ENCODE measurements around the gene KLHL10. TPM values are rescaled to one million over a fixed set of nuclear protein-coding genes. Genes with fewer than 3 reads are reported as not detected.
"Not testable (repeated sequence)": the region's sequence is repeated elsewhere in the genome, so short reads cannot be mapped to it uniquely, and the experiment has no call there.

Gene KLHL10
- polyA plus RNA-seq, 3 donors from 2014 or later, result 0.15 TPM; not detected in 2

DNA sequence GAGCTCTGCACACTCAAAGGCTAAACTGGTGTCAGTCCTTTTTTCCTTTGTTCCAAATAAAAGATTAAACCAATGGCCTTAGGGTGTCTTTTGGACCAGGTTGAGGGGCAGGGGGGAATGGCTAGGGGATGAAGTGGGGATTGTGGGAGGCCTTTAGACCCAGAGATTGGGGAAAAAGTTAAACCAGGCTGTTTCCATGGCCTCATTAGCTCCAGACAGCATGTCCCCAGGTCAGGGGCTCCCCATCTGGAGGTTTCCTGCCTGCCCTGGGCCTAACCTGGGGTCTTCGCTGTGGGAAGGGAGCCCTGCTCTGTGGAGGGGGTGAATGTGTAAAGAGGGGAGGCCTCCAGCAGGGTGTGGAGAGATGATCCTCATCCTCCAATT lies 14.5 kb upstream of the KLHL10 start:
- no peak for DNase-seq
- no peaks in the 10 kb centered on the region for H3K4me1 Mint-ChIP-seq
- H3K9me3 Mint-ChIP-seq, result no peaks in the 10 kb centered on the region
- H3K27me3 Mint-ChIP-seq (ENCODE audit: low read depth in 3 of 3), result peaks cover 0 to 2% (median 1%) of the 10 kb centered on the region in 3 donors
- no peak overlapping the region for H3K4me3 Mint-ChIP-seq
- no peak overlapping the region for H3K27ac Mint-ChIP-seq
- H3K36me3 Mint-ChIP-seq, result peaks cover 0 to 3% (median 0%) of the 10 kb centered on the region in 3 donors

DNA sequence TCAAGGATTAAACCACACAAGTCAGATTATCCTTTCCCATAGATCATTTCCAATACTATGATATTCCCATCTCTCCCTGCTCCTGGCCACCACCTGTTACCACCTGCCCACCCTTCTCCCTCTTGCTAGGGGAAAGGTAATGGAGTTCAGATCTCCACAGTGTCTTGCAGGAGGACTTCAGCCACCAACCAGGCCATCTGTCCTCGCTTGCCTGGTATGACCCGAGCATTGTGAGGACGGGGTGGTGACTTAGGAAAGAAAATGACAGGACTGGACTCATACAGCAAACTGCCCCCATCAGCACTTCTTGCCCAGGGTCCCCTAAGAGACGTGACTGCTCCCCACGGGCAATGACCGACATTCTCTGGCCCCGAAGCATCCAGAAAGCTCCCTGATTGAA lies 14.0 kb upstream of the KLHL10 start:
- Mint-ChIP-seq H3K4me3 (no peak overlapping the region), H3K27me3 (ENCODE audit: low read depth in 3 of 3) (peaks cover 0 to 2% (median 1%) of the 10 kb centered on the region in 3 donors), H3K36me3 (peaks cover 0 to 3% (median 0%) of the 10 kb centered on the region in 3 donors), H3K27ac (no peak overlapping the region), H3K4me1 (no peaks in the 10 kb centered on the region), H3K9me3 (no peaks in the 10 kb centered on the region)
- no peak for DNase-seq

DNA sequence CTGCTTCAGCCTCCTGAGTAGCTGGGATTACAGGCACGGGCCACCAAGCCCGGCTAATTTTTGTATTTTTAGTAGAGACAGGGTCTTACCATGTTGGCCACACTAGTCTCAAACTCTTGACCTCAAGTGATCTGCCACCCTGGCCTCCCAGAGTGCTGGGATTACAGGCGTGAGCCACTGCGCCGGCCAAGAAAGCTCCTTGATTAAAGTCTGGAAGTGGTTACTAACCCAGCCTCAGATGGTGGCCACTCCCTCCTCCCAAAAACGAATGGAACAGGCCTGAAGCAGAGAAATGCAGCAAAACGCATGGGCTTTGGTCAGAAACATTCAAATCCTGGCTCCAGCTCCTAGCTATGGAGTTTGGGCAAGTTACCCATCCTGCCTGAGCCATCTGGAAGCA lies 13.5 kb upstream of the KLHL10 start:
- Mint-ChIP-seq H3K4me3 (no peak overlapping the region), H3K27ac (no peak overlapping the region), H3K36me3 (peaks cover 0 to 6% (median 0%) of the 10 kb centered on the region in 3 donors), H3K9me3 (no peaks in the 10 kb centered on the region), H3K4me1 (no peaks in the 10 kb centered on the region), H3K27me3 (ENCODE audit: low read depth in 3 of 3) (peaks cover 0 to 2% (median 1%) of the 10 kb centered on the region in 3 donors)
- DNase-seq, result no peak

DNA sequence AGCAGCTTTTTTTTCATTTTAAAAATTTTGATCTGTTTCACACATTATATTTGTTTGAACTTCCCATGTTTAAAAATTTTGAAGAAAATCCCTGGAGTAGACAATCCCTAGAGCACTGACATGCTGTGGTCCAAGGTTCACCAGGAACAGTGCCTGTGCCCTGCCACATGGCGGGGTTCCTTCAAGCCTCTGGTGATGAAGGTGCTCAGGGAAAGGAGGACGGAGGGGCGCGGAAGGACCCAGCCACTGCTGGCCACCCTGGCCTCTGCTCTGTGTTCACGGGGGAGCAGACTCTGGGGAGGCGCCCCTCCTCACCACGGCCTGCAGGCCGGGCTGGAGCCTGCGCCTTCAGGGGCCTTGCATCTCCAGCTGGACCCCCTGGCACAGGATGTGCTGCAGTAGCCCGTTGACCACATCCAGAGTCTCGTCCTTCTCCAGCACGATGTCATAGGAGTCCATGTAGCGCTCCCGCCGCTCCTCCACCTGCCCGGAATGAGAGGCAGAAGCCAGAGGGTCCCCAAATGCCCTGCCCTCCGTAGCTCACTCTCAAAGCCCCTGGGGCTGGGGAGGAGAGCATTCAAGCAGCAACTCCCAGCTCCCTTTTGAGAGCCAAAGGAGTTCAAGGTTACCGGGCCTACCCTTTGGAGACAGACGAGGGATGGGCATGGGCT lies 12.3 kb upstream of the KLHL10 start:
- Mint-ChIP-seq H3K27ac (no peak overlapping the region), H3K4me3 (no peak overlapping the region), H3K4me1 (no peaks in the 10 kb centered on the region), H3K9me3 (no peaks in the 10 kb centered on the region), H3K36me3 (peaks cover 0 to 6% (median 0%) of the 10 kb centered on the region in 3 donors), H3K27me3 (ENCODE audit: low read depth in 3 of 3) (peaks cover 0 to 2% (median 1%) of the 10 kb centered on the region in 3 donors)
- DNase-seq, result no peak

DNA sequence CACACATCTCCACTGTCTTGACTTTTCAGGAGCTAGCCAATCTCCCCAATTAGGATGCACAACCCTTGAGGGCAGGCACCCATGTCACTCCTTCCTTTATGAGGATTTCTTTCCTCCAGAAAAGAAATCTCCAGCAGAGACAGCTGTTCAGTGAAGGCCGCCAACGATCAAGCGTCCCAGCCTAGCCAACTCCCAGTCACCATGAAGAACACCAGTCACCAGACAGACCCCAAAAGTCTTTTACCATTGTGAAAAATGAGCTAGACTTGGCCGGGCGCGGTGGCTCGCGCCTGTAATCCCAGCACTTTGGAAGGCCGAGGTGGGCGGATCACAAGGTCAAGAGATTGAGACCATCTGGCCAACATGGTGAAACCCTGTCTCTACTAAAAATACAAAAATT lies 7.7 kb upstream of the KLHL10 start:
- H3K27me3 Mint-ChIP-seq (ENCODE audit: low read depth in 3 of 3); H3K4me3 Mint-ChIP-seq; H3K9me3 Mint-ChIP-seq: not testable (repeated sequence)

DNA sequence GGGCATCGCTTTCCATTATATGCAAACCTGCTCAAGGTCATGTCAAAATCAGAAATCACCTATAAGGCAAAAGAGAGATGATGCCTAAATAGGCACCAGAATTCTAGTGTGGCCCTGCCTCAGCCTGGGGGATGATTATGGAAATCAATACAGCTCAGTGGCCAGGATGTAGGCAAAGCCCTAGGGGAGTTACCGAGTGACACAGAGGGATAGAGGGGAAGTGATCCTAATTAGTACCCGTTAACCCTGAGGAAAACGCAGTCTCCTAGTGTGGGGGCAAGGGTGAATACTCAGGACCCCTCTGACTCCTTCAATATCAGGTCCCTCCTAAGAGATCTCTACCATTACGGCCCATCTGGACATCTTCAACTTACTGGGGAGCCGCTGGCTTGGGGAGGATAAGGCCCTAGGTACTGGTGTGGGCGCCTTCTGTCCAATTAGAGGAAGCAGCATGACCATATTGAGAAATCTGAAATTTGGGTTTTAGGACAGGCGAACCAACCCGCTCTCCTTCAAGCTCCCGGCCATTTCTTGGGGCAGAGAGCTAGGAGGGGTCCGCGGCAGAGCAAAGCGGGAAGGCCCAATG lies 2.3 kb upstream of the KLHL10 start:
- peaks cover 2 to 4% (median 3%) of the 10 kb centered on the region in 3 donors for H3K27me3 Mint-ChIP-seq (ENCODE audit: low read depth in 3 of 3)
- peak overlapping the region in 1 of 6 donors; percentile 40 for H3K27ac Mint-ChIP-seq
- no peaks in the 10 kb centered on the region for H3K9me3 Mint-ChIP-seq
- H3K4me1 Mint-ChIP-seq, result peaks cover 12 to 19% of the 10 kb centered on the region in 2 donors
- DNase-seq, result no peak
- H3K4me3 Mint-ChIP-seq, result peak overlapping the region; percentile 83 to 86 (median 84)
- peaks cover 0 to 7% (median 0%) of the 10 kb centered on the region in 3 donors for H3K36me3 Mint-ChIP-seq

More for the DNA sequence above, 7.7 kb upstream of the KLHL10 start:
- peaks cover 0 to 13% (median 0%) of the 10 kb centered on the region in 3 donors for H3K36me3 Mint-ChIP-seq
- not testable (repeated sequence) for DNase-seq, H3K4me1 Mint-ChIP-seq, H3K27ac Mint-ChIP-seq

DNA sequence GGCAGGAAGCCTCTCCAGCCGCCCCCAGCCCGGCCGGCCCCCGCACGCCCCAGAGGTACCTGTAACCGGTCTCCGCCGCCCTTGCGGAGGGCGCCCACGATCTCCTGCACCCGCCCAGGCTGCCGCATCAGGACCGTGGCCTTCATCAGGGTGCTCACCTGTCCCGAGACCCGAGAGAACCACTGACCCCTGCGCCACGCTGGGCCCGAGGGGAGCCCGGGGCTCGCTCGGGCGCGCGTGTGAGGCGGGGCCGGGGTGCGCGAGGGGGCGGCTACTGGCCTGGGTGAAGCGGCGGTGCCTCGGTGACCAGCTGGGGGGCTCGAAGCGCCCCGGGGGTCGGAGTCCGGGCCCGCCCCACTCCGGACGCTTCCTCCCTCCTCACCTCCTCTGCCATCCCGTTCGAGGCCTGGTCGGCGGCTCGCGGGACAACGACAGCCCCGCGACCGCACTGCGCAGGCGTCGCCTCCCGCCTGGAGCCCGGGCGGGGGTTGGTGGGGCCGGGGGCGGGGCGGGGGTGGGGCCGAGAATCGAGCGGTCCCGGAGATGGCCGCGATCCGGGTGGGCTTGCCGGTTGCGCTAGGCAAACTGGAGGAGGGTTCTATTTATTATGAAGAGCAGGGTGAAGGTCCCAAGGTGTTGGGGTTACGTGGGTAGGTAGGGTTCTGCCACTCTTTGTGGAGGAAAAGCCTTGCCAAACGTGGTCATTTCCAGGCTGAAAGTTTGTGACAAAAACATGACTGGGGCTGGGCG lies 1.6 kb upstream of the KLHL10 start, which contains the start of gene NT5C3B:
NT5C3B (minus strand) TSS at position 433 of the 750 bp plus-strand sequence; CDS start at position 394, 39 bp downstream.
- H3K9me3 Mint-ChIP-seq, result no peaks in the 10 kb centered on the region
- peaks cover 0 to 4% (median 0%) of the 10 kb centered on the region in 3 donors for H3K36me3 Mint-ChIP-seq
- H3K27ac Mint-ChIP-seq, result peak within 1 kb of the TSS in 1 of 6 donors; percentile 56
- peaks cover 2 to 4% (median 3%) of the 10 kb centered on the region in 3 donors for H3K27me3 Mint-ChIP-seq (ENCODE audit: low read depth in 3 of 3)
- peak within 1 kb of the TSS; percentile 83 to 86 (median 84) for H3K4me3 Mint-ChIP-seq
- peak; percentile 24 to 57 (median 39) for DNase-seq
- H3K4me1 Mint-ChIP-seq, result peaks cover 12 to 19% of the 10 kb centered on the region in 2 donors

DNA sequence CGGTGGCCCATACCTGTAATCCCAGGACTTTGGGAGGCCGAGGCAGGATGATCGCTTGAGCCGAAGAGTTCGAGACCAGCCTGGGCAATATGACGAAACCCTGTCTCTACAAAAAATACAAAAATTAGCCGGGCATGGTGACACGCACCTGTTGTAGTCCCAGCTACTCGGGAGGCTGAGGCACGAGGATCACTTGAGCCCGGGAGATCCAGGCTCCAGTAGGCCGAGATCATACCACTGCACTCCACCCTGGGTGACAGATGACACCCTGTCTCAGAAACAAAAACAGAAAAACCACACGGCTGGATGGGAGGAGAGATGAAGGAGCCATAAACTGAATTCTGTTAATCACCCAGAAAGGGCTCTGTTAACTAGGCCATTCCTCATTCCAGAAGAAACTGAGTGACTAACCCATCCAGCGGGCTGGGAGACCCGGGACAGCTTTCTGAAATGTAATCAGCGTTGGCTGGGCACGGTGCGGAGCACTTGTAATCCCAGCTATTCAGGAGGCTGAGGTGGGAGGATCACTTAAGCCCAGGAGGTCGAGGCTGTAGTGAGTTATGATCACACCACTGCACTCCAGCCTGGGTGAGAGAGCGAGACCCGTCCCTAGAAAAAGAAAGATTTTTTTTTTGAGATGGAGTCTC lies 952 bp upstream of the KLHL10 start:
- no peak for DNase-seq
- Mint-ChIP-seq H3K27ac (no peak overlapping the region), H3K4me1 (peaks cover 12 to 19% of the 10 kb centered on the region in 2 donors)

DNA sequence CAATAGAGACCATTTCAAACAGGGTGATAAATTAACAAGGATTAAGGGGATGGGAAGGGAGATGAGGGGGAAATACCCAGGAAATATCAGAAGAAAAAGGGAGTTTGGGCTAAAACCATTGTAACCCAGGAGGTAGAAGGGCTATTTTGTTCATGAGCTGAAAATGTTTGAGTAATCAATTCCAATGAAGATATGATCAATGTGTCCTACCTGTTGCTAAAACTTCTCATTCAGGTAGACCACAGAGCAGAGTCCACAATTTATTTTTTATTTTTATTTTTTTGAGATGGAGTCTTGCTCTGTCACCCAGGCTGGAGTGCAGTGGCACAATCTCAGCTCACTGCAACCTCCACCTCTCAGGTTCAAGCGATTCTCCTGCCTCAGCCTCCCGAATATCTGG lies 1.8 kb downstream of the KLHL10 start:
- not testable (repeated sequence) for H3K27ac Mint-ChIP-seq

More for the DNA sequence above, 952 bp upstream of the KLHL10 start:
- H3K4me3 Mint-ChIP-seq, result peak overlapping the region; percentile 69 to 86 (median 80)
- no peaks in the 10 kb centered on the region for H3K9me3 Mint-ChIP-seq
- H3K36me3 Mint-ChIP-seq, result no peaks in the 10 kb centered on the region
- H3K27me3 Mint-ChIP-seq (ENCODE audit: low read depth in 3 of 3), result peaks cover 2 to 4% (median 3%) of the 10 kb centered on the region in 3 donors

DNA sequence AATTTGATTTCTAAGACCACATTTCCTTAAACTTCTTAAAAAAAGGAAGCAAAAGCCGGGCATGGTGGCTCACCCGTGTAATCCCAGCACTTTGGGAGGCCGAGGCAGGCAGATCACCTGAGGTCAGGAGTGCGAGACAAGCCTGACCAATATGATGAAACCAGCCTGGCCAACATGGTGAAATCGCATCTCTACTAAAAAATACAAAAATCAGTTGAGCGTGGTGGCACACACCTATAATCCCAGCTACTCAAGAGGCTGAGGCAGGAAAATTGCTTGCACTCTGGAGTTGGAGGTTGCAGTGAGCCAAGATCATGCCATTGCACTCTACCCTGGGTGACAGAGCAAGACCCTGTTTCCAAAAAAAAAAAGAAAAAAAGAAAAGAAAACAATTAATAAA lies 3.2 kb downstream of the KLHL10 start:
- H3K36me3 Mint-ChIP-seq; DNase-seq; H3K27me3 Mint-ChIP-seq (ENCODE audit: low read depth in 3 of 3); H3K4me3 Mint-ChIP-seq; H3K4me1 Mint-ChIP-seq; H3K9me3 Mint-ChIP-seq; H3K27ac Mint-ChIP-seq: not testable (repeated sequence)

More for the DNA sequence above, 1.8 kb downstream of the KLHL10 start:
- H3K4me1 Mint-ChIP-seq, result peaks cover 12 to 18% of the 10 kb centered on the region in 2 donors
- not testable (repeated sequence) for H3K9me3 Mint-ChIP-seq; H3K27me3 Mint-ChIP-seq (ENCODE audit: low read depth in 3 of 3); H3K4me3 Mint-ChIP-seq; H3K36me3 Mint-ChIP-seq; DNase-seq

DNA sequence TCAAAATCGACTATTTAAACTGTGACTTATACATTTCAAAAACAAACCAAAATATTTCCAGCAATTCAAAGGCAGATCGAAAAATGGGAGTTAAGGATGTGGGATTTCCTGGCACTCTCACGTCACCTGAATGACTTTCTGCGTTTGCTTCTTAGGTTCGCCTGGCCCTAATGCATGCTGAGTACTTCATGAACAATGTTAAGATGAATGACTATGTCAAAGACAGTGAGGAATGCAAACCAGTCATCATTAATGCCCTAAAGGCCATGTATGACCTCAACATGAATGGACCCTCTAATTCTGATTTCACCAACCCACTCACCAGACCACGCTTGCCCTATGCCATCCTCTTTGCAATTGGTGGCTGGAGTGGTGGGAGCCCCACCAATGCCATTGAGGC lies 7.3 kb downstream of the KLHL10 start:
- H3K9me3 Mint-ChIP-seq, result no peaks in the 10 kb centered on the region
- no peak overlapping the region for H3K4me3 Mint-ChIP-seq
- no peak overlapping the region for H3K27ac Mint-ChIP-seq
- no peaks in the 10 kb centered on the region for H3K27me3 Mint-ChIP-seq (ENCODE audit: low read depth in 3 of 3)
- peaks cover 5 to 25% of the 10 kb centered on the region in 2 donors for H3K4me1 Mint-ChIP-seq
- no peaks in the 10 kb centered on the region for H3K36me3 Mint-ChIP-seq
- no peak for DNase-seq

DNA sequence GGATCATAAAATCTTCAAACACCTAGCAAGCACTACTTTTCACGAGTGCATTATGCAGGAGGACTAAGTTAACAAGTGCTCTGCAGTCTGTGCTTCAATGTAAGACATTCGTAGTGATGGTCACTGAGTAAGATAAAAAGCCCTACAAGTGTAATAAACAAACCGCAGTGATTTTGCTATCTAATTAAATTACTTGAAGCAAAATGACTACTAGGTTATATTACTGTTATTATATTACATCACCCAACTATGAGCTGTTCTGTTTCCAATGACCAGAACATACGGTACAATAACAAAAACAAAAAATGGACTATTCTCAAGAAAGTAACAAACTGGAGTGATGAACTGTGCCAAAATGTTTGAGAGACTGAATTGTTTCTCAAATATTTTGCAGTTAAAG lies 11.2 kb downstream of the KLHL10 start:
- no peak overlapping the region for H3K4me3 Mint-ChIP-seq
- no peaks in the 10 kb centered on the region for H3K27me3 Mint-ChIP-seq (ENCODE audit: low read depth in 3 of 3)
- peaks cover 17 to 48% of the 10 kb centered on the region in 2 donors for H3K4me1 Mint-ChIP-seq
- no peaks in the 10 kb centered on the region for H3K9me3 Mint-ChIP-seq
- no peak overlapping the region for H3K27ac Mint-ChIP-seq
- H3K36me3 Mint-ChIP-seq, result peaks cover 0 to 5% (median 3%) of the 10 kb centered on the region in 3 donors
- no peak for DNase-seq

DNA sequence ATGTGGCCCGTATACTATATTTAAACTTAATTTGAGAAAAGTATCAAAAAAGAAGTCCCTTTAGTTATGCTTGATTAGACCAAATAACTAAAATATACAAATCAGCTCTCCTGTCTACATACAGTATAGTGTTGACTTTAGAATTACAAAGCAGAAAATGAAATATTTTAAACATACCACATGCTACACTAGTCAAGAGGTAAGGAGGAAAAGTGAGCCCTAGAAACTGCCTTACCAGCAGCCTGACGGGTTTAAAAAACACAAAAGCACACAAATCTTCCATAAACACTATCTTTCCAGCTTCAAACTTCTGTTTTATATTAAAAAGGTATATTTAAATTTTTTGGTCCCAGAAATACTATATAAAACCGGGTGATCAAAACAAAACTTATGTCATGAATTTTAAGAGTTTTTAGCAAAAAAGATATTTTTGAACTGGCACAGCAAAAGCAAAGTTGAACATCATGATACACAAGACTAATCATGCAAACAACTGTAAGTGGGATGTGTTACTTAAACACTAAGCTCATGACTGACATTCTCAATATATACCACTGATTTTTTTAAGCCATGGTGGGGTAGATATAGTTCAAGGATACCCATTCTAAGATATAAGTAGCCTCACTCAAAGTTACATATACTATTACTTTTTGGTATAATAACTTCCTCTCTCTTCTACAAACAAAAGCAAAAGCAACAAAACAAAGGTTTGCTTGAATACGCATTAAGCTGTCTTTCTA lies 11.8 kb downstream of the KLHL10 start:
- Mint-ChIP-seq H3K36me3 (peaks cover 0 to 8% (median 5%) of the 10 kb centered on the region in 3 donors), H3K9me3 (no peaks in the 10 kb centered on the region), H3K27me3 (ENCODE audit: low read depth in 3 of 3) (no peaks in the 10 kb centered on the region), H3K4me3 (no peak overlapping the region), H3K4me1 (peaks cover 17 to 53% of the 10 kb centered on the region in 2 donors), H3K27ac (no peak overlapping the region)
- no peak for DNase-seq
